ENCODE results near the gene RBFOX2.

GRCh38 chr22:35792506-35792905 is 236.1 kb downstream of the RBFOX2 start:
- no peak for TF ChIP-seq CTCF (IDR thresholded peaks at IDR 0.05; ENCODE audit: low read depth, low read length)
- no peak for TF ChIP-seq POLR2A (IDR thresholded peaks at IDR 0.05; ENCODE audit: extremely low read depth, insufficient read length)
- TF ChIP-seq MYC (IDR thresholded peaks at IDR 0.05; ENCODE audit: low read depth, low read length) = no peak
